G401.6 (cell line): Measurements from ENCODE around the gene SLC4A11.
"Not testable (repeated sequence)": the region's sequence is repeated elsewhere in the genome, so short reads cannot be mapped to it uniquely, and the experiment has no call there.

Source experiments
- FAIRE-seq: peaks from 2 replicates; lab custom pipeline; 2012; peaks lifted over from hg19 to GRCh38; lab: Jason Lieb, UNC

Gene SLC4A11

DNA sequence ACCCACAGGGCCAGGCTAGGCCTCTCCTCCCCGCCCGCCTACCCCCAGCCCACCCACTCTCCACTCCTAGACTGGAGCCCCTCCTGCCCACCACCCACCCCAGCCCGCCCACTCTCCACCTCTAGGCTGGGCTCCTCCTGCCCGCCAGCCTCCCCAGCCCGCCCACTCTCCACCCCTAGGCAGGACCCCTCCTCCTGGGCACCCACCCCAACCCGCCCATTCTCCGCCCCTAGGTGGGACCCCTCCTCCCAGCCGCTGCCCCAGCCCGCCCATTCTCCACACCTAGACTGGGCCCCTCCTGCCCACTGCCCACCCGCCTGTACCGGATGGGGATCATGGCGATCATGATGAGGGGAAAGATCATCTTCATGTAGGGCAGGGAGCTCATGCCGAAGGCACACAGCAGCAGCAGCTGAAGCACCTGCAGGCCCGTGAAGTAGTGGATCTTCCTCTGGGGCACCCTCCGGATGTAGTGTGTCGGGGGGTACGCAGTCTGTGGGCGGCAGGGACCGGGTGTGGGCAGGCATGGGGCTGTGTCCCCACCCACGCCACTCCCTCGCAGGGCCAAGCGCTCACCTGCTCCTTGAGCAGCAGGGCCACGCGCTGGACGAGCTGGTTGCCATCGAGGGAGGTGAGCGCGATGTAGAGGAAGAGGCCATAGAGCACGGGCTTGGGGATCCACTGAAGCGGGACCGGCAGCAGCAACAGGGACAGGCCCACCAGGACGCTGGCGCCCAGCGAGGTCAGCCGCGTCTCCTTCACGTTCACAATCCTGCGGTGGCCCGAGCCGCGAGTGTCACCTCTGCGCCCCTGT is 10.8 kb downstream of the SLC4A11 start:
- no peak for FAIRE-seq

DNA sequence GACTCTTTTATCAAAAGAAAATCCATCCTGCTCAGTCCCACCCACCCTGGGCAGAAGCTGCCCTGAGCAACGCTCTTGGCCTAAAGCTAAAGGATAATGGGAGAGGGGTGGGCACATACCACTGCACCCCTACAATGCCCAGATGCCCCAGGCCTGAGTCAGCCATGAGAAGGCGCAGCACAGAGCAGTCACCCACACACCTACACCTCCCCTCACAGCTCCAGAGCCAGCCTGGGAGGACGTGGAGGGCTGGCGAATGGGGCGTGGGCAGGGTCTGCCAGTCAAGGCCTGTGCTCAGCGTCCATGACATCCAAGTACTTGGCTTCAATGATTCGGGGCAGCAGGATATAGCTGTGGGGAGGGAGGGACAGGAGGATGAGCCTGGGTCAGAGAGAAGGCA is 11.5 kb downstream of the SLC4A11 start:
- no peak for FAIRE-seq

DNA sequence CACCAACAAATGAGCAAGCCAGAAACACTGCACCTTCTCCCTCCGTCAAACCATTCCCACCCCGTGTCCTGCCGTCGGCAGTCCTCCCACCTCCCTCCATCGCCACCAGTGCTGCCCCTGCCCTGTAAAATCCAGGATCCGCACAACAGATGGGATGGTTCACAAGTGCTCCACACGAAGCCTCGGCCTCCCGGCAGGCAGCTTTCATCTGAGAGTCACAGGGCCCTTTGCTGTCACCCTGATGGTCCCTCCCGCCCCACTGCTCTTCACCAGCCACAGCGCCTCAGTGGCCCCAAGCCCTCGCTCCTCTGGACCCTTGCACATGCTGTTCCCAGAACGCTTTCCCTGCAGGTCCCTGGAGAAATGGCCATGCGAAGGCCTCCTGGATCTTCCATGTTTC is 12.1 kb downstream of the SLC4A11 start:
- FAIRE-seq: no peak

- no peak for FAIRE-seq
Measured at GRCh38 chr20:3226093-3226492, 12.9 kb downstream of the SLC4A11 start.

- FAIRE-seq: no peak
Measured at GRCh38 chr20:3224681-3225421, 14.1 kb downstream of the SLC4A11 start.

DNA sequence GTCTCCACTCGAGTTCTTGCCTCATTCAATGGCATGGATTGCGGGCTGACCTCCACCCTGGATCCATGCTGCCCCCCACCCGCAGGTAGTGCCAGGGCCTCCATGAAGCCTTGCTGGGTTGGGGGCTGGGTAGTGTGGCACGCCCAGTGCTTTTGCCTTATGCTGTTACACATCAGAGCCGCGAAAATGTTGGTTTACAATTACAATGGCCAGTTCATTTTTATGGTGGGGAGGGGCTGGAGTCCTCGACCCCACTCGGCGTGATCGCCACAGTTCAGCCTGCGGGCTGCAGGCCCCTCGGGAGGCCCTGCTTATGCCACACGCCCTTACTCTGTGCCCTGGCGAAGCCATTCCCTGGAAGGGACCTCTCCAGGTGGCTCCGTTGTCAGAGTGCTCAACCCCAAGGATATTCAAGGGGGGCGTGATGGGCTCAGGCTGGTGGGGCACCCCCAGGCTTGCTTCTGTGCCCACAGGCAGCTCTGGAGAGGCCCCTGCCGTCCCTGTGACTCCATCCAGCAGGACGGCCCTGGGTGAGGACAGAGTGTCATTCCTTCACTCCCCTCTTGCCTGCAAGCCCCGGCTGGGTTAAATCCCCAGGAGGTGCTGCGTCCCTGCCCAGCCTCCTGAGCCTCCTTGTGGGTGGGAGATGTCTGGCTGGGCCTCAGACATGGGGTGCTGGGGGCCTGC is 14.9 kb downstream of the SLC4A11 start:
- FAIRE-seq: no peak

DNA sequence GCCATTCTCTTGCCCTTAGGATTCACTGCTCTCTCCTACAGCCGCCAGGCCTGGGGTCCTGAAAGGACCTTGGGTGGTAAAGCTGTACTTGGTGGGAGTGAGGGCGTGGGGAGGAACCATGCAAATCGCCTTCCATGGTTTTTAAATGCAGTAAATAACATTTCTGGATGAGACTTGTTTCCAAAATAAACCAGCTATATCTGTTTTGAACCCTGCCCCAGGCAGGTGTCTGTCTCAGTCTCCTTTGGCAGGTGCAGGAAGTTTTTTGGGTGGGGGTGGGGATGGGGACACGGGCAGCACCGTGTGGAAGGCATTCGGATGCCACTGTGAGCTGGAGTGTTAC is 15.4 kb downstream of the SLC4A11 start:
- FAIRE-seq: no peak

GRCh38 chr20:3222635-3223600 is 16.1 kb downstream of the SLC4A11 start:
- no peak for FAIRE-seq

DNA sequence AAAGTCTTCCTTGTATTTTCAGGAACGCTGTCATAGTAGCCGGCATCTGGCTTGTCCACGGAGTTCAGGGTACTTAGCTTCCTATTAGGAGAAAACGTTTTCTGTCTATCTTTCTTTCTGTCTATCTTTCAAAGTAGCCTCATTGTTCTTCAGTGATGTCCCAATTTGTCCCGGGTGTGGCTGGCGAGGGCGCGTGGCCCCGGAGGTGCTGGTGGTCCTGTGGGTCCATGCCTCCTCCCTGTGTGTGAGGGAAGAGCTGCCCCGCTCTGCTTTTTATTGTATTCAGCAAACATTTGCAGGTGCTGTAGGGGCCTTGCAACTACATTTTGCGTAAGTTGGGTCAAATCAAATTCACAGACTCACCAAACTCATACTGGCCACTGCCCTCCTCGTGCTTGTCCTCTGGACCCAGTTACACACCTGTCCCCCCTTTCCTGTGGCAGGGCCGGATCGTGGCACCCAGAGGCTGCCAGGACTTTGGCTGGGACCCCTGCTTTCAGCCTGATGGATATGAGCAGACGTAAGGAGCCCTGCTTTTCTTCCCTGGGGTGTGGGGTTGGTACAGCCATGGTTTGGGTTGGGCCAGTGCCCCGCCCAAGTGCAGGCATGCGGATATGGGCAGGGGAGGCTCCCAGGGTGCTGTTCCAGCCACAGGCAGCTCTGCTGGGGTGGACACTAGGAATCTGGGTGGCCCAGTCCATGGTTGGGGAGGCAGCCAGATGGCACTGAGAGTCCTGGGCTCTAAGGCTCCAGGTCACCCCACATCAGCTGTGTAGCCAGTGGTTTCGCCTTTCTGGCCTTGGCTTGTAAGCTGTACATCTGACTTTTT is 17.4 kb downstream of the SLC4A11 start:
- no peak for FAIRE-seq

DNA sequence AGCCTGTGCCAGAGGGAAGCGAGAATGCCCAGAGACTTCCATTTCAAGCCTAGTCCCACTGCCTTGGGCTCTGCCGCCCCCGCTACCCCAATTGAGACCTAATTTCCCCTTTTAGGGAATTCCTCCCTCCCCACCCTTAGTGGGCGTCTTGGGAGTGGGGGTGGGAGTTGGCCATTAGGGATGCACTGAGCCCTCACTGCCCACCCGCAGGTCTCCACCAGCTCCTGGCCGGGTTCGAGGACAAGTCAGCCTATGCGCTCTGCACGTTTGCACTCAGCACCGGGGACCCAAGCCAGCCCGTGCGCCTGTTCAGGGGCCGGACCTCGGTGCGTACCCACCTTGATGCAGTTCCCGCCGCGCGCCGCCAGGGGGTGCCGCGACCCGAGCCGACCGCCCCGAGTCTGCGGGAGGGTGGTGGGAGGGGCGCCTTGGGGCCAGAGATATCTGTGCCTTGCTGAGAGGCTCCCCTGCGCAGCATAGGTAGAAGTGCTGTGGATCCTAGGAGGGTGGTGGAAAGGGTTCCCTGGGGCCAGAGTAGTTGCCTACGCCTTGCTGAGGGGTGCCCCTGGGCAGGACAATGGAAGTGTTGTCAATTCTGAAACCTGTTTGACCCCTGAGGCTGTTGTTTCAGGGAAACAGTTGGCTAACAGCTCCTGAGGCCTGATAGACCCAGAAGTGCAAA is 20.5 kb downstream of the SLC4A11 start:
- no peak for FAIRE-seq

DNA sequence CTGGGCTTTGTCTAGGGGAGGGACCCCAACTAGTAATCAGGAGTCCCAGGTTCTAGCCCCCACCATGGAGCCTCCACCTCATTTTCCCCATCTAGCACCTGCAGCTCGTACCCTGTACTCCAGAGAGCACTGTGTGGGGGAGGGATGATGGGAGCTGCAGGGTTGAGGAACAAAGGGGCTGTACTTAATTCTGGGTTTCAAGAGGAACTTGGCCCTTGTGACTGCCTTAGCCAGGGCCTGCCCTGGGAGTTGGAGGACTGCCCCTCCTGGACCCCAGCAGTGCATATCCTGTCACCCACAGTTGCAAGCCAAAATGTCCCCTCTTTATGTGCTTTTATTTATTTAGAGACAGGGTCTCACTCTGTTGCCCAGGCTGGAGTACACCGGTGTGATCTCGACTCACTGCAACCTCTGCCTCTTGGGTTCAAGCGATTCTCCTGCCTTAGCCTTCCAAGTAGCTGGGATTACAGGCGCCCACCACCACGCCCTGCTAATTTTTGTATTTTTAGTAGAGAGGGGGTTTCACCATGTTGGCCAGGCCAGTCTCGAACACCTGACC is 23.6 kb downstream of the SLC4A11 start:
- FAIRE-seq: not testable (repeated sequence)

DNA sequence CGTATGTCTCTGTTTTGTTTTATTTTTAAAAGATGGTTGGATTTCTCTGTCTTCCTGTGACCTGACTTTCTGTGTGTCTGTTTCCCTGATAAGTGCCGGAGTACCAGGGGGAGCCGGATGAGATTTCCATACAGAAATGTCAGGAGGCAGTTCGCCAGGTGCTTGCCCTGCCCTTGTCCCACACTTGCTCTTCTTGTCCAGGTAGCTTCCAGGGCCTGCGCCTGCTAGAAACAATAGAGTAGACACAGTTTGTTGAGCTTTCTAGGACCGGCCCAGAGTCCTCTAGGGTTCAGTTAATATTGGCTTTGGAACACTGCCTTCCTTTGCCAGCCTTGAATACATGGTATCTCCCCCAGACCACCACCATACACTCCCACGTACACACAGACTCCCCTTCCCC is 25.8 kb downstream of the SLC4A11 start:
- no peak for FAIRE-seq

- FAIRE-seq: no peak
Measured at GRCh38 chr20:3210346-3210745, 28.6 kb downstream of the SLC4A11 start.

- no peak for FAIRE-seq
Measured at GRCh38 chr20:3209946-3210317, 29.1 kb downstream of the SLC4A11 start.

DNA sequence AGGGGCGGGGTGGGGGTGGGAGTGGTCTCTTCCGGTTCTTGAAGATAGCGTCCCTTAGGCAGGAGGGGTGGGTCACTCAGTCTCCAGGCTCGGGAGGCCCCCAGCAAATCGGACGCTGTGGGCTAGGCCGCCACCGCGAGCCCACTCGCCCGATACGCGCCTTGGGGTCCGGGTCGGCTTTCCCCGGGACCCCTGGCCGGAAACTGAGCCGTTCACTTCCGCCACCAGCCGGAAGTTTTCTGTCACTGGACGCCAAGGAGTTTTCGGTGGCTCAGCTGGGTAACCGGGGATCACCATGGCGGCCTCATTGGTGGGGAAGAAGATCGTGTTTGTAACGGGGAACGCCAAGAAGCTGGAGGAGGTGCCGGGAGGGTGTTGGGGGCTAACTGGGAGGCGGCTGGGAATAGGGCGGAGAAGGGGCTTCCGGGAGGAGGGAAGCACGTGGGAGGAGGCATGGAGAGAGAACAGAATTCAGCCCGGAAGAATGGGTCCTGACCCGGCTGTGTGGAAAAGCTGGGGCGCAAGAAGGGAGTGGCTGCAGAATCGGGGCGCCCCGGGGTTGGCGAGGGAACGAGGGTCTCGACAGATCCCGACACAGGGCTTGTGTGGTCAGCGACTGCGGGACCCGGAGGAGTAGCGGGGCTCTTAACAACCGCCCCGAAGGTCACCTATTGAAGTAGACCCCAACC is 29.6 kb downstream of the SLC4A11 start, which contains the start of gene ITPA:
ITPA (plus strand) TSS at position 242 of the 689 bp plus-strand sequence; CDS start at position 296, 54 bp downstream.
- no peak for FAIRE-seq

GRCh38 chr20:3208786-3209256 is 30.2 kb downstream of the SLC4A11 start:
- FAIRE-seq: no peak

- peak; percentile 86 for FAIRE-seq
Measured at GRCh38 chr20:3204124-3204794, 34.7 kb downstream of the SLC4A11 start, which contains the start of gene DDRGK1. DDRGK1 (minus strand) TSS chr20:3204682; CDS start chr20:3204627, 55 bp downstream.

- FAIRE-seq: no peak
Measured at GRCh38 chr20:3203315-3204123, 35.5 kb downstream of the SLC4A11 start.
